Hematopoietic multipotent progenitor cell treated with erythropoietin and hydrocortisone succinate and interleukin-3 and kit ligand, for 8 days (in vitro differentiated cells): ENCODE measurements around the gene CCDC15.
"Not testable (repeated sequence)": the region's sequence is repeated elsewhere in the genome, so short reads cannot be mapped to it uniquely, and the experiment has no call there.

Source experiments
- DNase-seq: peaks from one replicate; pipeline ENCODE4 v3.0.0-alpha.2; 2015

CCDC15 gene

DNA sequence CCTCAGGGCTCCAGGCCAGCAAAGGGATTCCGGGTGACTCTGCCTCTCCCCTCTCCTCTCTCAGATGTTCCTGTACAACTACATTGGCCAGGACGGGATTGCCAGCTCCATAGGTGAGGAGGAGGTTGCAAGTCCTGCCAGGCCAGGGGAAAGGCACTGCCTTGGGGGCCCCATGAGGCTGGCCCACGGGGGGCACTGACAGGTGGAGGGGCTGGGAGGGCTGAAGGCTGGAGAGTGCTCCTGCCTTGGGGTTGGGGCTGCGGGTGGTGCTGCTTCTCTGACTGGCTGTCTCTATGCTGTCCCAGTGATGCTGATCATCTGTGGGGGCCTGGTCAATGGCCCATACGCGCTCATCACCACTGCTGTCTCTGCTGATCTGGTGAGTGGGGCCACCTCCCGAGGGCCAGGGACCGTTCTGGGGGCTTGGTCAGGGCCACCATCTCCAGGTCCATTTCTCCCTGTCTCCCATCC is 130.8 kb downstream of the CCDC15 start:
- no peak for DNase-seq

DNA sequence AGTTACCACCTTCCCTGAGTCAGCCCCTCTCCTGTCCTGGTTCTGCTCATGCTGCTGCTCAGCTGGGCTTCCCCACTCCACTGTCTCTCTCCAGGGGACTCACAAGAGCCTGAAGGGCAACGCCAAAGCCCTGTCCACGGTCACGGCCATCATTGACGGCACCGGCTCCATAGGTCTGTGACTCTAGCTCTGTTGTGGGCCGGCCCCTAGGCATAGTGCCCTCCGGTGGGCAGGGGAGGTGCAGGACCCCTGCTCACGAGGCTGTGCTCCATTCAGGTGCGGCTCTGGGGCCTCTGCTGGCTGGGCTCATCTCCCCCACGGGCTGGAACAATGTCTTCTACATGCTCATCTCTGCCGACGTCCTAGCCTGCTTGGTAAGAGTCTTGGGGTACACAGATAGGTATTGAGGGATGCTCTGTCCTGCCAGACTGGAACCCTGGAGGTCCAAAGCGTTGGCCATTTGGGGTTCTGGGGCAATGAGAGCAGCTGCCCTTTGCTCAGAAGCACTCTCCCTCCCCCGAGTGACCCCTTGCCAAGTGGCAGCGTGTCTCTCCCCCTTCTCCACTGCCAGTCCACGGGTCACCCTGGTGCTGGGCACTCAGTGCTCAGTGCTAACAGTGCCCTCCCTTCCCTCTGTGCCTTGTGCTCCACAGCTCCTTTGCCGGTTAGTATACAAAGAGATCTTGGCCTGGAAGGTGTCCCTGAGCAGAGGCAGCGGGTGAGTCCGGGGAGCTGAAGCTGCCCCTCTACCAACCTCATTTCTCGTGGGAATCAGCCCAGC is 131.5 kb downstream of the CCDC15 start:
- no peak for DNase-seq

DNA sequence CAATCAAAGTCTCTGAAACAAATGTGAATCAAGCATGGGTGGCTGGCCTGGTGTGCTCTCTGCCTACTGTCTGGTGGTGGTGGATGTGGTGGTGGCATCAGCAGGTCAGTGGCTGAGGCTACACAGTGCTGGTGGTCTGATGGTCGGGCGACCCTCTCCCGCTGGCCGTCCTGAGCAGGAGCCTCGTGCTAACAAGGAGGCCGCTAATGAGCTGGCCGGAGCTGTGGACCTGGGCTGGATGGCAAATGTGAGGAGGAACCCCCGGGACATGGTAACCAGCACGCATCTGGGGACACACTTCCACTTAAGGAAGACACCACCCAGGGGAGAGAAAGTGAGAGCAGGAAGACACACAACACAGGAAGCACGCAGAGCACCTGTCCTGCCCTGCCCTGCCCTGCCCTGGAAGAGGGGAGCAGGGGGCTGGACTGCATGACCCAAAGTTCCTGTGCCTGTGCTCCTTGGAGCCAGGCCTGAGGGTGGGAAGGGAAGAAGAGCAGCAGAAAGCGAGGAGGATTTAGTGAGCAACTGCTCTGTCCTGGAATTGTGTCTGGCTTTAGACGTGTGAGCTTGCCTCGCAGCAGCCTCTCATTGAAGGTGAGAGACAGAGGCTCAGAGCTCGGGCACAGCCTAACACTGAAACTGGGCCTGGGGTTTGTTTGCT is 132.8 kb downstream of the CCDC15 start:
- DNase-seq: no peak

DNA sequence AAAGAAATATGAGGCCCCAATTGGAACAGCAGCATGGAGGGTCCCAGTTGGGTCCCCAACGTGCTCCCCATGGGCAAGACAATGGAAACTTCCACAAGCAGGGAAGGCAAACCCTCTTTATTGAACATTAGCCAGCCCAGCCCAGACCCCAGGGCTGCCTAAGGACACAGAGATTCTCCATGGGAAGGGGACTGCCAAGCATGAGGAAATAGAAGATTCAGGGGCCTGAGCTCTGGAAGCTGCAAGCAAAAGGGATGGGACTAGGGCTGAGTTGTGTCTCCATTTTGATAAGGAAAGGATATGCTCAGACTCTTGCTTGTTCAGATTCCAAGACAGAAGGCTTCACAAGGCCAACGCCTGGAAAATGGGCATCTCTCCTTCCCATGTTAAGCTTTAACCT is 134.1 kb downstream of the CCDC15 start:
- DNase-seq: no peak

DNA sequence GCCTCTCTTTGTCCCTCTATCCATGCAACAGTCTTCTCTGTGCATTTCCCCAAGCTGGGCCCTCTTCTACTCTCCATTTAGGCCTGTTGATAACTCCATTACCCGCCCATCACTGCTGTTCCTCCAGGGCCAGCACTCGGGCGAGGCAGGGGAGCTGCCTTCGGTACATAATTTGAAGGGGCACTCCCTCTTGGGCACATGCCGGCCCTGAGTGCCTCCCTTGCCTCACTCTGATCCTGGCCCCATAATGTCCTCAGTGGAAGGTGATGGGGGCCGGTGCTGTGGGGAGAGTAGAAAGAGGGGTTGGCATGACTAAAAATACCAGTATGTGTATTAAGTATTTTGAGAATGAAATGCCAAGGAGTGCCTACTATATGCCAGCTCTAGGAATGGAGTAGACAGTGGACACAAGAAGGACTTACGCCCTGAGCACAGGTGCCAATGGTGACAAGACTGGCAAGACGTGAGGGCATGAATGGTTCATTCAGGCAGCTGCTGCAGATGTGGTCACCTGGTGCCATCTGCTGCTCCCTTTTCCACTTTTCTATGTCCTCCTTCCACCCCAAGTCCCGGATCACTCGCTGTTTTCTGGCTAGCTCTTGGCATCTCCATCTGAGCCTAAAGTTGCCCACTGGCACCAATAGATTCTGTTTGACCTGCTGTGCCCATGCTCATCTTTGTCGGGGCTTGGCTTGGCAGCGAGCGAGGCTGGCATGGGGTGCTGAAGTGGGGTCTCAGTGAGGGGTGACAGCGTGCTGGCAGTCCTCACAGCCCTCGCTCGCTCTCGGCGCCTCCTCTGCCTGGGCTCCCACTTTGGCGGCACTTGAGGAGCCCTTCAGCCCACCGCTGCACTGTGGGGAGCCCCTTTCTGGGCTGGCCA is 134.8 kb downstream of the CCDC15 start:
- no peak for DNase-seq

DNA sequence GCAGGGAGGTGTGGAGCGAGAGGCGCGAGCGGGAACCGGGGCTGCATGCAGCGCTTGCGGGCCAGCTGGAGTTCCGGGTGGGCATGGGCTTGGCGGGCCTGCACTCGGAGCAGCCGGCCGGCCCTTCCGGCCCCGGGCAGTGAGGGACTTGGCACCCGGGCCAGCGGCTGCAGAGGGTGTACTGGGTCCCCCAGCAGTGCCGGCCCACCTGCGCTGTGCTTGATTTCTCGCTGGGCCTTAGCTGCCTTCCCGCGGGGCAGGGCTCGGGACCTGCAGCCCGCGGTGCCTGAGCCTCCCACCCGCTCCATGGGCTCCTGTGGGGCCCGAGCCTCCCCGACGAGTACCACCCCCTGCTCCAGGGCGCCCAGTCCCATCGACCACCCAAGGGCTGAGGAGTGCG is 135.5 kb downstream of the CCDC15 start:
- not testable (repeated sequence) for DNase-seq

DNA sequence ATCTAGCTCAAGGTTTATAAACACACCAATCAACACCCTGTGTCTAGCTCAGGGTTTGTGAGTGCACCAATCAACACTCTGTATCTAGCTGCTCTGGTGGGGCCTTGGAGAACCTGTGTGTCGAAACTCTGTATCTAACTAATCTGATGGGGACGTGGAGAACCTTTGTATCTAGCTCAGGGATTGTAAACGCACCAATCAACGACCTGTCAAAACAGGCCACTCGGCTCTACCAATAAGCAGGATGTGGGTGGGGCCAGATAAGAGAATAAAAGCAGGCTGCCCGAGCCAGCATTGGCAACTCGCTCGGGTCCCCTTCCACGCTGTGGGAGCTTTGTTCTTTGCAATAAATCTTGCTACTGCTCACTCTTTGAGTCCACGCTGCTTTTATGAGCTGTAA is 136.1 kb downstream of the CCDC15 start:
- DNase-seq: not testable (repeated sequence)

DNA sequence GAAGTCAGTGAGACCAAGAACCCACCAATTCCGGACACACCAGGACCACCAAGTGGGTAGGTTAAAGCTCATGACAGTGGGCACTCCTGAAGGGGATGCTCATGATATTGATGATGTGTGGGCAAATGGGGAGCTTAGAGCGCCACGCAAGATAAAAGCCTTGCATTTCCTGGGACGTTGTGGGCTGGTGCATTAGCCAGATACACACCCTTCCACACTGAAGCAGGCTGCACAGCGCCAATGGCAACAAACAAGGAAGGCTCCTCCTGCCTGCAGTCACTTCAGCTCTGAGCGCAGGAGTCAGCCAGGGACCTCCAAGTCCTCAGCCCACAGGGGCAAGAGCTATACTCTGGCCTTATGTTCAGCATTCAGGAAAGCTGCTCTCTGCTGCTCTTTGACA is 136.8 kb downstream of the CCDC15 start:
- DNase-seq: no peak
